ENCODE data around the gene MAST2.
"Not testable (repeated sequence)": the region's sequence is repeated elsewhere in the genome, so short reads cannot be mapped to it uniquely, and the experiment has no call there.

The MAST2 gene

DNA sequence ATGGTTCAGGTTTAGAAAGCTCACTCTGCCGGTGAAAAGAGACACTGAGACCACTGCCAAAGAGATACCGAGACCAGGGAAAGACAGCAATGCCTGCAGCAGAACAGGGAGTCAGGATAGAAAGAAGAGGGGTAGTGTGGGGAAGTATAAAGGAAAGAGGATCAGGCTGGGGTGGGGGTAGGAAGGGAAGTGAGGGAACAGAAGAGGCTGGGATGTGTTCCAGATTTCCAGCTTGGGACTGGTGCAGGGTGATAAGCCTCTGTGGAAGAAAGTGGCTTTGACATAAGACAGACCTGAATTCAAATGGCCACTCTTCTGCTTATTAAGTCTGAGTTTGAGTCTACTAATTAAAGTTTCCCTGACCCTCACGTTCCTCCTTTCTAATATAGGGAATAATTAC is 223.1 kb downstream of the MAST2 start:
- no peak for DNase-seq (ENCODE audit: low spot score)

DNA sequence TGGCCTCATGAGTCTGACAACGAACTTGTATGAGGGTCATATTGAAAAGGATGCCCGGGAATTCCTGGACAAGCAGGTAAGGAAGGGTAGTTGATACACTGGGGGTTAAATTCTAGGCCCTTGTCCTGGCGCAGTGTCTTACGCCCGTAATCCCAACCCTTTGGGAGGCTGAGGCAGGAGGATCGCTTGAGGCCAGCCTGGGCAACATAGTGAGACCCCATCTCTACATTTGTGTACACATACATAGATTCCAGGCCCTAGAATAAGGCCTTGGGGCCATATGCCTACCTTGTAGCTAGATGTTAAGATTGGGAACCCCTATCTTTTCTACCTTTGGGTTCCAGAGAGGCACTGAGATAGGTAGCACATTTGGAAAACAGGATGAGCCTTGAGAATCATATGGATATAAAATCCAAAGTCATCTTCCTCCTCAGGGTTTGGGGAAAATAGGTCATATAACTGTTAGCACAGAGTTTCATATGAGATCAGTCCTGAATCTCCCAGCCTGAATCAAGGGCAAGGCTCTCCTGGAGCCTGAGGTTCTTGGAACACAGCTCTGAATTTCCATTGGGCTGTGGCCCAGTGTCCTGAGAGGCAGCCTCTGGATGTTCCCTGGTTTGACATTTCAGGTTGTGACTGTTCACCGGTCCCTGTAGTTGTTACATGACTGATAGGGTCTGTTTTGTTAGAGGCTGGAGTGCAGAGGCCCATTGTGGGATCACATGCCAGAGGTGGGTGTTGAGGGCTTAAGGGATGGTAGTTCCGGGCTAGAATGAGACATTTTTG is 224.6 kb downstream of the MAST2 start:
- no peak for DNase-seq (ENCODE audit: low spot score)

DNA sequence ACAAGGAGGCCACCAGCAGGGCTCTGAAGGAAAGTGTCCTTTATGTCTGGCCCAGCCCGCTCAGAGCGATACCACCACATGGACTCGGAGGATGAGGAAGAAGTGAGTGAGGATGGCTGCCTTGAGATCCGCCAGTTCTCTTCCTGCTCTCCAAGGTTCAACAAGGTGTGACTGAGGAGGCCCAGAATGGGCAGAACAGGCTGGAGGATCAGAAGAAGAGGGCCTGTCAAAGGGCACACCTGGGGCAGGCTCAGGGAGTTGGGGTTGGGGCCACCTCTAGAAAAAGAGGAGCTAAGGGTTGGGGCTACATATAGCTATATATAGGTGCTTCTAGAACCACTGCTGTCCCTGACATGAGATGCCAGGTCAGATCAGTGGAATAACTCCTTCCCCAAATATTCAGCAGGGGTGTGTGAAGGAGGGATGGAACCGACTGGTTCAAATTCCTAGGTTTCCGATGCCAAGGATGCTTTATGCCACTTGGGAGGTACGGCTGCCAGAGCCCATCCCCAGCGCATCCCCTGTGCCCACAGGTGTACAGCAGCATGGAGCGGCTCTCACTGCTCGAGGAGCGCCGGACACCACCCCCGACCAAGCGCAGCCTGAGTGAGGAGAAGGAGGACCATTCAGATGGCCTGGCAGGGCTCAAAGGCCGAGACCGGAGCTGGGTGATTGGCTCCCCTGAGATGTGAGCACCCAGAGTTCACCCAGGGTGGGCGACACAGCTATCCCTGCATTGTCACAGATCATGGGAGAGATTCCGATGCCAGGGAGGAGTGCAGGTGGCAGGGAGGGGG is 226.9 kb downstream of the MAST2 start:
- DNase-seq (ENCODE audit: low spot score): no peak

DNA sequence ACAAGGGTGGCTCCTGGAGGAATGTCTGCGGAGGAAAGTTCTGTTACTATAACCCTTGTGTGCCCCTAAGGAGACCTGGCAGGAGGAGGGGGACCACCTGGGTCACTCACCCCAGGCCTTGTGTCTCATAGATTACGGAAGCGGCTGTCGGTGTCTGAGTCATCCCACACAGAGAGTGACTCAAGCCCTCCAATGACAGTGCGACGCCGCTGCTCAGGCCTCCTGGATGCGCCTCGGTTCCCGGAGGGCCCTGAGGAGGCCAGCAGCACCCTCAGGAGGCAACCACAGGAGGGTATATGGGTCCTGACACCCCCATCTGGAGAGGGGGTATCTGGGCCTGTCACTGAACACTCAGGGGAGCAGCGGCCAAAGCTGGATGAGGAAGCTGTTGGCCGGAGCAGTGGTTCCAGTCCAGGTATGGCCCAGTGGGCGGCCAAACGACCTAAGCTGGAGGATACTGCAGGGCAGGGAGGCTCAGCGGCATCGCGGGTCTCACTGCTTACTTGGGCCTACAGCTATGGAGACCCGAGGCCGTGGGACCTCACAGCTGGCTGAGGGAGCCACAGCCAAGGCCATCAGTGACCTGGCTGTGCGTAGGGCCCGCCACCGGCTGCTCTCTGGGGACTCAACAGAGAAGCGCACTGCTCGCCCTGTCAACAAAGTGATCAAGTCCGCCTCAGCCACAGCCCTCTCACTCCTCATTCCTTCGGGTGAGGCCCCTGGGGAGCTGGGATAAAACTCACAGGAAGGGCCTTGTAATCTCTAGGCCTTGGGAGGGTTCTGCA is 227.7 kb downstream of the MAST2 start:
- DNase-seq (ENCODE audit: low spot score): no peak

DNA sequence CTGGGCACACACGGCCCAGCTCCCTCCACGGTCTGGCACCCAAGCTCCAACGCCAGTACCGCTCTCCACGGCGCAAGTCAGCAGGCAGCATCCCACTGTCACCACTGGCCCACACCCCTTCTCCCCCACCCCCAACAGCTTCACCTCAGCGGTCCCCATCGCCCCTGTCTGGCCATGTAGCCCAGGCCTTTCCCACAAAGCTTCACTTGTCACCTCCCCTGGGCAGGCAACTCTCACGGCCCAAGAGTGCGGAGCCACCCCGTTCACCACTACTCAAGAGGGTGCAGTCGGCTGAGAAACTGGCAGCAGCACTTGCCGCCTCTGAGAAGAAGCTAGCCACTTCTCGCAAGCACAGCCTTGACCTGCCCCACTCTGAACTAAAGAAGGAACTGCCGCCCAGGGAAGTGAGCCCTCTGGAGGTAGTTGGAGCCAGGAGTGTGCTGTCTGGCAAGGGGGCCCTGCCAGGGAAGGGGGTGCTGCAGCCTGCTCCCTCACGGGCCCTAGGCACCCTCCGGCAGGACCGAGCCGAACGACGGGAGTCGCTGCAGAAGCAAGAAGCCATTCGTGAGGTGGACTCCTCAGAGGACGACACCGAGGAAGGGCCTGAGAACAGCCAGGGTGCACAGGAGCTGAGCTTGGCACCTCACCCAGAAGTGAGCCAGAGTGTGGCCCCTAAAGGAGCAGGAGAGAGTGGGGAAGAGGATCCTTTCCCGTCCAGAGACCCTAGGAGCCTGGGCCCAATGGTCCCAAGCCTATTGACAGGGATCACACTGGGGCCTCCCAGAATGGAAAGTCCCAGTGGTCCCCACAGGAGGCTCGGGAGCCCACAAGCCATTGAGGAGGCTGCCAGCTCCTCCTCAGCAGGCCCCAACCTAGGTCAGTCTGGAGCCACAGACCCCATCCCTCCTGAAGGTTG is 231.4 kb downstream of the MAST2 start:
- no peak for DNase-seq (ENCODE audit: low spot score)

DNA sequence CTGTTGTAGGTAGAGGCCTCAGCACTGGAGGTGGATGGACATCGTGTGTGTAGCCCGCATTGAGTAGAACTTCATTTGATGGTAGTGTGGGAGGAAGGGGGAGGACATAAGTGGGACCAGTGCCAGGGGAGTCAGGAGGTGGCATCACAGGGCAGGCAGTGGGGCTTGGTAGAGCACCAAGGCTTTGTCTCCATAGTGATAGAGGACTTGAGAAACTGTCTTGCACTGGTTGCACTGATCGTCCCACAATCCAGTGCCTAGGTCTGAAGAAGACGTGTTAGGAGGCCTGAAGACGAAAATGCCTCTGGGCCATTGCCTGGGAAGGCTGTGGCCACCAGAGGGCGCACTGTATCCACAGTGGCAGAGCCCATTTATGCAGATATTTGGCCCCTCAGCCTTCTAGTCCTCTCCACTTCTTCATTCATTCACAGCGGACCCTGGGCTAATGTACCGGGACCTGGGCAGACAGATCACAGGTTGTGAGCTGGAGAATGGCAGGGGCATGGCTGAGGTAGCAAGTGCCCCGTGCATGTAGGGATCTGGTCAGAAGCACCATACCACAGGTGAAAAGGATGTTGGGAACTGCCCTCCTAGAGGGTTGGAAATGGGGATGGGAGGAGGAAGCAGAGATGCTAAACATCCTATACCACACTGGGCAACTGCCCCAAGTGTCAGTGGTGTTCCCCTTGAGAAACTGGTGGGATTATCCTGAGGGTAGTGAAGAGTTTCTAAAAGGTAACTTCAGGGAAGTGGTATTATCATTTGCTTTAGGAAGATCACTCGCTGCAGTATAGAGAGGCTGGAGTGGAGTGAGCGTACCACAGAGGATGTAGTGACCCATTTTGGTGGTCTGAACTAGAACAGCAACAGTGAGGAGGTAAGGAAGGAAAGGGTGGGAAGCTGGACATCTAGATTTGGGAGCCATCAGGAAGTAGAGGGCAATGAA is 233.8 kb downstream of the MAST2 start:
- peak; percentile 88 for DNase-seq (ENCODE audit: low spot score)

DNA sequence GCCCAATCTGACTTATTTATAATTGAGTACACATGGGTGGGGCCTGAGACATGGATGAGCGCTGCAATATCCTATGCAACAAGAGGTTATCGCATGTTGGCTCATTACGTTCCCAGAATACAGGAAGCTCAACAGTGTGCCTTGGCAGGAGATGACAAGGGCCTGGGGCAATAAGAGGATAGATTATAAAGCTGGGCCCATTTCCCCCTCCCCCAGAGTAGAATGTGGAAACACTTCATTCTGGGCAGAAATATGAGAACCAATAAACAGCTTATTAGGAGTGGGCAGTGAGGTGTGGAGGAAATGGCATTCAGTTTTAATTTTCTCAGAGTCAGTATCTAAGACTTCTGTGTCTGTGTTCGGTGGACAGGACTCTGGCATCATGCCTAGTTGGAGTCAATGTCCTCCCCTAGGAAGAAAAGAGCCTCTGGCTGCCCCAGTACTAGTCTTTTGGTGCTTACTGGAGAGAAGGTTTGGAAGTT is 236.2 kb downstream of the MAST2 start:
- DNase-seq (ENCODE audit: low spot score): no peak

DNA sequence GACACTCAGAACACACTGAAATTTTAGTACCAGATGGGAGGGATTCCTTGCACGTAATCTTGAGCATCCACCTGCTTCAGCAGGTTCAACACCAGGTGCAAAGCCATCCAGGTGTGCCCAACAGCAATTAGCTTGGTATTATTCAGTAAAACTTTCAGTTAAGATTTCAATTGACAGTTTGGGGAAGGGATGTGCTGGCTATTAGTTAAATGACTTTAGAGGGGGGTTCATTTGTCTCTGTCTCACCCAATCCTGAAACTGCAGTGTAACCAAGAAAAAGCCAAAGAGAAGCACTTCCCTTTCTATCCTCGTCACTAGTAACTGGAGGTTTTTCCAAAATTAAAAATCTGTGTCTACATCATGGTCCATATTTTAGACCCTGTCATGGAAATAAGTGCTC is 238.1 kb downstream of the MAST2 start:
- DNase-seq (ENCODE audit: low spot score): no peak

DNA sequence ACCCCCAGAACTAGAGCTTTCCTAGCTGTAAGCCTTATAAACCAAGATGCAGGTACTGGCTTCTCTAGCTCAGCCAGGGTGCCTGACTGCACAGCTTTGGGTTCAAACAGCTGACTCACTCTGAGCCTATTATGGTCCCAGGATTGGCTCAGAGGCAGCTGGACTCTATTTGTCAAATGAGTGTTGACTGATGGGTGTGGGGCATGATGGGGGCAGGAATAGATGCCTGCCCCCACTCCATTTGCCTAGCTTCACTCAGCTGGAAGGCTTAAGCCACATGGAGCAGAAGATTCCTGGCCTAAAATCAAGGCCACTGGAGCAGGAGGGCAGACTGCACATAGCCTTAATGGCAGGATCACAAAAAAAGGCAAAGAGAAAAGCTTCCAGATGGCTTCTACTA is 238.6 kb downstream of the MAST2 start:
- DNase-seq (ENCODE audit: low spot score): no peak

DNA sequence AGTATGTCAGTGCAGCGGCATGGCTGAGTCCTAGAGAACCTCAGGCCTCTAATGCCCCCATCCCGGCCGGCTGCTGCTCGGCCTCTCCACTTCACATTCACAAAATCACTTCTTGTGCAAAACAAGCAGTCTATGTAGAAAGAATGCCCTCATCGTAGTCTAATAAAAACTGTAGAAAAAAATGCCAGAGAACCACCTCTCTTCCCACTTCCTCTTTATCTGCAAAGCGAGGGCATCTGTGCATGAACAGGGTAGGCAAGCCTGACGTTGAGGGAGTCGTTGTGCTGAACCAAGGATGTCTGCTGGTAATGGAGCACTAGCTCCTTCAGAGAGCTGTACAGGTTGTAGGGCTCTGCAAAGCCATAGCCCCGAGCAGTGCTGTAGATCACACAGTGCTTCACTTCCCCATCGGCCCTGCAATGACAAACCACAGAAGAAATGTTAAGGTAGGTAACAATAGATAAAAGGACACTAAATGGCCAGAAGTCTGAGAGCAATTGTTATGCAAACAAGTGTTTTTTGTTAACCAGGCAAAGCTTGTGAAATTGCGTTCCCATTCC is 240.1 kb downstream of the MAST2 start:
- DNase-seq (ENCODE audit: low spot score): peak; percentile 54

DNA sequence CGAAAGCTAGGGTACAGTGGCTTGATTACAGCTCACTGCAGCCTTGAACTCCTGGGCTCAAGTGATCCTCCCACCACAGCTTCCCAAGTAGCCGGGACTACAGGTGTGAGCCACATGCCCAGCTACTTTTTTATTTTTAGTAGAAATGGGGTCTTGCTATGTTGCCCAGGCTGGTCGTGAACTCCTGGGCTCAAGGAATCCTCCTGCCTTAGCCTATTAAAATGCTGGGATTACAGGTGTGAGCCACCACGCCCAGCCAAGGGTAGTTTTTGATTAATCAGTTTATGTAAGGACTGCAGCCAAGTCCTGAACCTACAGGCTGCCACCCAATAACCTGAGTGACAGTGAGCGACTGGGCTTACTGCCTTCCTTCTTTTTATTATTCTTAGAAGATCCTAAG is 240.7 kb downstream of the MAST2 start:
- DNase-seq (ENCODE audit: low spot score): no peak

DNA sequence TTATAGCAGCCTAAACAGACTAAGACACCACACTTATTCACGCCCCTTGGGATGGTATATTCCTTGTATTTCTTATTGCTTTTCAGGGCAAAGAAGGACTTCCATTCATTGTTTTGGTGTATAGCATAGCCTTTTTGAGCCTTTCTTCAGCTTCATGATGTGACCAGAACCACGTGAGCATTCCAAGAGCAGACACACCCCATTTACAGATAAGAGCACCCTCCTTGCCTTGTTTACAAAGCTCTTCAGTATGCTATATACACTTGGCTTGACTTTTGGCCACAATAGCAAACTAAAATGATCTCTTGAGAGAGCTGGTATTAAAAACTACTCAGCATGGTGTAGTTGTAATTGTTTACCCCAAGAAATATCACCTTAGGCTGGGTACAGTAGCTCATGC is 250.3 kb downstream of the MAST2 start:
- no peak for DNase-seq (ENCODE audit: low spot score)

DNA sequence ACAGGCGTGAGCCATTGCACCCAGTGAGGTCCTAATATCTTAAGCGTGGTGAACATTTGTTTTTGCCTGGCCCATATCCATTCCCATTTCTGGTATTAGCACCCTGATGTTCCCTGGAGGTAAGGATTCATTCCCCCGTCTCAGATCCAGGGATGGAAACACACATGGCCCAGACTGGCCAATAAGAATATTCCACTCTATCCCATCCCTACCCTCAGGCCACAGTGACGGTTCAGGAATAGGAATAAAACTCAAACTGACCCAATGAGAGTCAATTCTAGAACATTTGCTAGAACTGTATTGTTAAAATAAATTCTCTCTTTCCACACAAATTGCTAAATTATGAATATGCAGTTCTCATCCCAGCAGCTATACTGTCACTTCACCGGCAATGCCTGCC is 252.9 kb downstream of the MAST2 start:
- no peak for DNase-seq (ENCODE audit: low spot score)

DNA sequence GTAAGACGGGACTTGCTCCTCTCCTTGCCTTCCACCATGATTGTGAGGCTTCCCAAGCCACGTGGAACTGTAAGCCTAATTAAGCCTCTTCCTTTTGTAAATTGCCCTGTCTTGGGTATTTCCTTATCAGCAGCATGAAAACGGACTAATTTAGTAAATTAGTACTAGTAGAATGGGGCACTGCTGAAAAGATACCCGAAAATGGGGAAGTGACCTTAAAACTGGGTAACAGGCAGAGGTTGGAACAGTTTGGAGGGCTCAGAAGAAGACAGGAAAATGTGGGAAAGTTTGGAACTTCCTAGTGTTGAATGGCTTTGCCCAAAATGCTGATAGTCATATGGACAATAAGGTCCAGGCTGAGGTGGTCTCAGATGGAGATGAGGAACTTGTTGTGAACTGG is 253.8 kb downstream of the MAST2 start:
- not testable (repeated sequence) for DNase-seq (ENCODE audit: low spot score)

DNA sequence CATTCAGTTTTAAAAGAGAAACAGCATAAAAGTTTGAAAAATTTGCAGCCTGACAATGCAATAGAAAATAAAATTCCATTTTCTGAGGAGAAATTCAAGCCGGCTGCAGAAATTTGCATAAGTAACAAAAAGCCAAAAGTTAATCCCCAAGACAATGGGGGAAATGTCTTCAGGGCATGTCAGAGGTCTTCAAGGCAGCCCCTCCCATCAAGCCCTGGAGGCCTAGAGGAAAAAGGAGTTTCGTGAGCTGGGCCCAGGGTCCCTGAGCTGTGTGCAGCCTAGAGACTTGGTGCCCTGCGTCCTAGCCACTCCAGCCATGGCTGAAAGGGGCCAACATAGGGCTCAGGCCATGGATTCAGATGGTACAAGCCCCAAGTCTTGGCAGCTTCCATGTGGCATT is 254.4 kb downstream of the MAST2 start:
- no peak for DNase-seq (ENCODE audit: low spot score)

DNA sequence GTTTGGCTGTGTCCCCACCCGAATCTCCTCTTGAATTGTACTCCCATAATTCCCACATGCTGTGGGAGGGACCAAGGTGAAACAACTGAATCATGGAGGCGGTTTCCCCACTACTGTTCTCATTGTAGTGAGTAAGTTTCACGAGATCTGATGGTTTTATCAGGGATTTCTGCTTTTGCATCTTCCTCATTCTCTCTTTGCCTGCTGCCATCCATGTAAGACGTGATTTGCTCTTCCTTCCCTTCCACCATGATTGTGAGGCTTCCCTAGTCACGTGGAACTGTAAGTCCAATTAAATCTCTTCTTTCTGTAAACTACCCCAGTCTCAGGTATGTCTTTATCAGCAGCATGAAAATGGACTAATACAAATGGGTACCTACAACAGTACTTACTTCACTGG is 255.5 kb downstream of the MAST2 start:
- DNase-seq (ENCODE audit: low spot score): no peak

DNA sequence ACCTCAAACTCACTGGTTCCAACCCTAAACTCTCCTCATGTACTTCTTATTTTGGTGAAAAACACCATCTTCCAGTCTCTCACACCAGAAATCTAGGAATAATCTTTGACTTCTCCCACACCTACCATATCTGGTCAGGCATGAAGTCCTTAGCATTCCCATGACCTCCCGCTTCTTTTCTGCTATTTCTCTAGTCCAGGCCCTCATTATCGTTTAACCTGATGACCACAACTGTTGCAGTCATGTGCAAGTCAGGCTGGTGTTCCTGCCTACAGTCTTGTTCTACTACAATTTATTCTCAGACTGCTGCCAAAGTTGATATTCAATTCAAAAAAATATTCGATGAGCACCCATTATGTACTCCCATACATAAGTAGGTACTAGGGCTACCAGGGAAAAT is 257.7 kb downstream of the MAST2 start:
- no peak for DNase-seq (ENCODE audit: low spot score)

DNA sequence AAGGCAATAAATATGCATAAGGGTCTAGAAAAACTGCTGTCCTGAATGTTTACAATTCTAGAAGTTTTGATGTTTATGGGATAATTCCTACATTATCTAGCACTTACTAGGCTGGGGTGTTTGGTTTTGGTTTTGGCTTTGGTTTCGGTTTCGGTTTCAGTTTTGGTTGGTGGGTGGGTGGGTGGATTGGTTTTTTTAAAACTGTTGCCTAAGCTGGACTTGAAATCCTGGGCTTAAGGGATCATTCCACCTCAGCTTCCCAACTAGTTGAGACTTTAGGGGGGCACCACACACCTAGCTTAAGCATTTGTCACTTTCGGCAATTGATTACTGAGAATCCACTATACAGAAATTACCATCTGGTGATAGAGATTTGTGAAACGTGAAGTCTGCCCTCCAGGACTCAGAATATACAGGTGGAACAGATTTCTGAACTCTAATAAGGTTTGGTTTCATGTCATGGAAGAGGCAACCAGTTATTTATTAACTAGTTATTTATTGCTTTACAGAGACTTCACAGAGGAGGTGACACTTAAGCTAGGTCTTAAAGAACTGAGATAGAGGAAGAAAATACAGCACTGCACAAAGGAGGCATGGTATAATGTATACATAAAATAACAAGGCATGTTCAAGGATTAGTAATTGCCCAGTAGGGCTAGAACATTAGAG is 259.4 kb downstream of the MAST2 start:
- DNase-seq (ENCODE audit: low spot score): no peak

DNA sequence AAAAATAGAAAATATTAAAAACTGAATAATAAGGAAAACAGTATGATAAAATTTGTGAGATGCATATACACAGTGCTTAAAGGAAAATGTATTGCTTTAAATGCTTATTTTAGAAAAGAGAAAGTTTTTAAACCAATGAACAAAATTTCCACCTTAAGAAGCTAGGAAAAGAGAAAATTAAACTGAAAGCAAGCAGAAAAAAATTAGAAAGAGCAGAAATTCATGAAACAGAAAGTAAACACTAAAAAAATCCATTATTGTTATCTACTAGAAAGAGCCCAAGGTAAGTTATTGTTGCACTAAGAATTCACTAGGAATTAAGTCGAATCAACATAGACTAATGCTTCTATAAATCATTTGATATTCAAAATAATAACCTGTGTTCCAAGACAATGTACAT is 261.3 kb downstream of the MAST2 start:
- DNase-seq (ENCODE audit: low spot score): no peak

DNA sequence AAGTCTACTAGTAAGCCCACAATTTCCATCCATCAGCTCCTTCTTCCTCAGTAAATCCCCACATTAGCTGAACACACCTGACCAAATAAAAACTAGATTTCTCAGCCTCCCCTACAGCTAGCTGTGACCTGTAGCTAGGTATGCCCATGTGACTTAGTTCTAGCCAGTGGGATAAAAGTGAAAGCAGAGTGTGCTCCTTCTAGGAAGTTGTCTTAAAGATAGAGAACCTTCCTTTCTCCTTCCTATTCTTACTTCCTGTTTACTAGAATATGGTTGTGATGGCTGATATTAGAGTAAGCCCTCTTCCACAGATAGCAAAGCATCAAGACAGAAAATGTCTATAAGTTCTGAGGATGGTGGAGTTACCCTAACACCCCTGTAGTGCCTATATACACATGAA is 262.0 kb downstream of the MAST2 start:
- no peak for DNase-seq (ENCODE audit: low spot score)

Measured in iPS-NIHi11 (cell line).